ENCODE measurements around the gene ZFP36. TPM values are rescaled to one million over a fixed set of nuclear protein-coding genes. Genes with fewer than 3 reads are reported as not detected.

ZFP36 gene
- total RNA-seq, 1 donor from 2014 or later = 7.5 TPM

DNA sequence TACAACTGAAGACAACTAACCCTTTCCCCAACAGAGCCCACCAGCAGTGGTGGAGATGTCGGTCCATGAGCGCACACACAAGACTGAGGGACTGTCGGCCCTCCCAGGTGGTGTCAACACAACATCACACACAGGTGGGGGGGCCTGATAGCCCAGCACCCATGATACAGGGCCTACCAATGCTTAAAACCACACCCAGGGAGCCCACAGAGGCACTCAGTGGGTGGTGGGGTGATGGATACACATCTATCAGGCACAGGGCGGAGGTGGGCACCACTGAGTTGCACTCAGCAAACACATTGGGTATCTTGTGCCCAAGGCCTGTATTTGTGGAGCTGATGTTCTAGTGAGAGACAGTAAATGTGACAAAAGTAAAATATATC is 7.0 kb upstream of the ZFP36 start:
- H3K27me3 ChIP-seq (ENCODE audit: control insufficient read depth, insufficient read depth, low read length) = no peaks in the 10 kb centered on the region
- no peak for DNase-seq (ENCODE audit: low read depth)
- TF ChIP-seq, protein P1, sequence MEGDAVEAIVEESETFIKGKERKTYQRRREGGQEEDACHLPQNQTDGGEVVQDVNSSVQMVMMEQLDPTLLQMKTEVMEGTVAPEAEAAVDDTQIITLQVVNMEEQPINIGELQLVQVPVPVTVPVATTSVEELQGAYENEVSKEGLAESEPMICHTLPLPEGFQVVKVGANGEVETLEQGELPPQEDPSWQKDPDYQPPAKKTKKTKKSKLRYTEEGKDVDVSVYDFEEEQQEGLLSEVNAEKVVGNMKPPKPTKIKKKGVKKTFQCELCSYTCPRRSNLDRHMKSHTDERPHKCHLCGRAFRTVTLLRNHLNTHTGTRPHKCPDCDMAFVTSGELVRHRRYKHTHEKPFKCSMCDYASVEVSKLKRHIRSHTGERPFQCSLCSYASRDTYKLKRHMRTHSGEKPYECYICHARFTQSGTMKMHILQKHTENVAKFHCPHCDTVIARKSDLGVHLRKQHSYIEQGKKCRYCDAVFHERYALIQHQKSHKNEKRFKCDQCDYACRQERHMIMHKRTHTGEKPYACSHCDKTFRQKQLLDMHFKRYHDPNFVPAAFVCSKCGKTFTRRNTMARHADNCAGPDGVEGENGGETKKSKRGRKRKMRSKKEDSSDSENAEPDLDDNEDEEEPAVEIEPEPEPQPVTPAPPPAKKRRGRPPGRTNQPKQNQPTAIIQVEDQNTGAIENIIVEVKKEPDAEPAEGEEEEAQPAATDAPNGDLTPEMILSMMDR (IDR thresholded peaks at IDR 0.05; ENCODE audit: insufficient read depth, low read length, poor library complexity, severe bottlenecking) = no peak
- H3K36me3 ChIP-seq (ENCODE audit: control insufficient read depth, insufficient read depth, low read length) = no peaks in the 10 kb centered on the region
- H3K4me3 ChIP-seq (ENCODE audit: low read depth, low read length) = no peak overlapping the region

DNA sequence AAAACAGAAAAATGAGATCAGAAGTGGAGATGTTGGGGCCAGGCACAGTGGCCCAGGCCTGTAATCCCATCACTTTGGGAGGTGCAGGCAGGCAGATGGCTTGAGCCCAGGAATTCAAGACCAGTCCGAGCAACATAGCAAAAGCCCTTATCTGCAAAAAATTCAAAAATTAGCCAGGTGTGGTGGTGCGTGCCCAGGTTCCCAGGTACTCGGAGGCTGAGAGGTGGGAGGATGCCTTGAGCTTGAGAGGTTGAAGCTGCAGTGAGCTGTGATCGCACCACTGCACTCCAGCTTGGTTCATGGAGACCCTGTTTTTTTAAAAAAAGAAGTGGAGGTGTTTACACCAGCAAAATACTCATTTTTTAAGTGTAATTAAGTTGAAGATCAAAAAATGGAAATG is 6.6 kb upstream of the ZFP36 start:
- Histone ChIP-seq H3K27me3 (ENCODE audit: control insufficient read depth, insufficient read depth, low read length) (no peaks in the 10 kb centered on the region), H3K36me3 (ENCODE audit: control insufficient read depth, insufficient read depth, low read length) (no peaks in the 10 kb centered on the region), H3K4me3 (ENCODE audit: low read depth, low read length) (no peak overlapping the region)
- no peak for DNase-seq (ENCODE audit: low read depth)
- TF ChIP-seq, protein P1 (IDR thresholded peaks at IDR 0.05; ENCODE audit: insufficient read depth, low read length, poor library complexity, severe bottlenecking) = no peak

DNA sequence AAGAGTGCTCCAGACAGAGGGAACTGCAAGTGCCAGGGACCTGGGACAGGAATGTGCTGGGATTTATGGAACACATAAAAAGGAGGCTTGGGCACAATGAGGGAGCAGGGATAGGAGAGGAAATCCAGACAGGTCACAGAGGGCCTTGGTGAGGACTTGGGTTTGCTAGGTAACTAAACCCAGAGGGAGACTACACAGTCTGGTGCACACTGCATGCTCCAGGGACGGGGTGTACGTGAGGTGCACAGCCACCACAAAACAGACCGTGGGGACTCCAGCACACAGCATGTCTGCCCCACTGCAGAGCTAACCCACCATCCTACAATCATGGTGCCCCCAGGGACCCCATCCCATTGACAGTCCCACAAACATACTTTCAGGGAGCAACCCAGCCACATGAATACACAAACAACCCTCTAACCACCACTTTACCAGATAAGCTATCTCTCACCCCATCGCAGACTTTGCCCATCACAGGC is 5.5 kb upstream of the ZFP36 start:
- TF ChIP-seq, protein P1 (IDR thresholded peaks at IDR 0.05; ENCODE audit: insufficient read depth, low read length, poor library complexity, severe bottlenecking) = no peak
- no peaks in the 10 kb centered on the region for H3K27me3 ChIP-seq (ENCODE audit: control insufficient read depth, insufficient read depth, low read length)
- no peak for DNase-seq (ENCODE audit: low read depth)

DNA sequence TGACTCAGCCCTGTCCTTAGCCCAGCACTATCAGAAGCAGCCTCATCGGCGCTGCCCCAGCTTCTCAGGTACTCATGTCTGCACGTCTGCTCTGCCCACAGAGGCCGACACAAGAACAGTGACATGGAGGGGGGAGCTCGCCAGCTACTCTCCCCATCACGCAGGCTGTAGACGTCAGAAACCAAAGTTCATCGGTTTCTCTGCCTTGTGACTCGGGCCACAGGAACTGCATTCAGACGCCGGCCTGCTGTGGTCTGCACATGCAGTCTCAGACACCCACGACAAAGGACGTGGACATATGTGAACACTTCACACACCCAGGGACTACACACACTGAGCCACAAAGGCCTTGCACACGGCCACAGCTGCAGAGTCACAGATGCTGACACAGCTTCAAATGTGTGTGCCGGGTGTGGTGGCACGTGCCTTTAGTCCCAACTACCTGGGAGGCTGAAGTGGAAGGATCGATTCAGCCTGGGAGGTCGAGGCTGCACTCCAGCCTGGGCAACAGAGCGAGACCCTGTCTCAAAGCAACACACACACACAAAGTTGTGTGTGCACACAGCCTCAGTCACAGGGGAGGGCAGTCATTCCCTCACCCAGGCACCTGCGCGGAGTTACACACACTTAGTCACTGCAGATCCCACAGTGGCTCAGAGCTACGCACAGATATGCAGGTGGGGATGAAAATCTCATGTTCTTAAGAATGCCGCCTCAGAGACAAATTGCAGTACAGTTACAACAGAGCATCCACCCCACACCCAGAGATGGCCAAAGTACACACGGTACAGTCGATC is 4.9 kb upstream of the ZFP36 start:
- peak; percentile 81 for DNase-seq (ENCODE audit: low read depth)
- TF ChIP-seq, protein P1 (IDR thresholded peaks at IDR 0.05; ENCODE audit: insufficient read depth, low read length, poor library complexity, severe bottlenecking) = no peak
- no peak overlapping the region for H3K4me3 ChIP-seq (ENCODE audit: low read depth, low read length)

More for the DNA sequence above, 5.5 kb upstream of the ZFP36 start:
- H3K36me3 ChIP-seq (ENCODE audit: control insufficient read depth, insufficient read depth, low read length) = no peaks in the 10 kb centered on the region
- H3K4me3 ChIP-seq (ENCODE audit: low read depth, low read length) = no peak overlapping the region

DNA sequence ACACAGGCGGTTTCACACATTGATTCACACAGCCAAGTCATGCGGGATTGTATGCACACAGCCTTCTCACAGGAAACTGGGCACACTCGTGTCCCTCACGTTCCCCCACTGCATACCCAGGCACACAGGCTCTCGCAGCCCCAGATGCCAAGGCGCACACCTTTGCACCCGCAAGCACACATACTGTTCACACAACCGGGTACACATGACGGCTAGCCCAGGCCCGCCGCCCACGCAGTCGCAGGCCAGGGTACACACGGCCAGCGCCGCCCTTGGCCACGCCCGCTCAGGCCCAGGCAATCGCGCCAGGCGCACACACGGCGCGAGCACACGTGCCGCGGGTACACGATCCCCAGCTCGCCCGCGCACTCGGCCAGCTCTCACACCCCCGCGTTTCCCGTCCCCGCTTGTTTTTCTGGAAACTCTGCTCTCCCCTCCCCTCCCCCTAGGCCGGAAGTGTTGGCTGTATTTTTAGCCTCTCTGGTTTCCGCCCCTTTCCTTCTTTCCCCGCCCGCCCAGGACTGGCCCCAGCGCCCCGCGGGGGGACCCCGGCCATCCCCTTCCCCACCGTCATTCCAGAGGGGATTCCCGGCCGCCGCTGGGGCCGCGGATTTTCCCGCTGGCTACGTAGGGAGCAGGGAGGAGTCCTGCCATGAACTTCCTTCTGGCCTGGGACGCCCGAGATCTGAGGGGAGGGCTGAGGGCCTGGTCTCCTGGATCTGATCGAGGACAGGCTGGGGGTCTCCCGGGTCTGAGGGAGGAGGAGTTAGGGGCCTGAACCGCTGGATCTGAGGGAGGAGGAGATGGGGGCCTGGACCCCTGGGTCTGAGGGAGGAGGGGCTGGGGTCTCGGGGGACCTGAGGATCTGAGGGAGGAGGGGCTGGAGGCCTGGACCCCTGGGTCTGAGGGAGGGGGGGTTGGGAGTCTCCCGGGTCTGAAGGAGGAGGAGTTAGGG is 4.0 kb upstream of the ZFP36 start:
- no peak for DNase-seq (ENCODE audit: low read depth)
- H3K27me3 ChIP-seq (ENCODE audit: control insufficient read depth, insufficient read depth, low read length) = no peaks in the 10 kb centered on the region
- no peaks in the 10 kb centered on the region for H3K36me3 ChIP-seq (ENCODE audit: control insufficient read depth, insufficient read depth, low read length)
- TF ChIP-seq, protein P1 (IDR thresholded peaks at IDR 0.05; ENCODE audit: insufficient read depth, low read length, poor library complexity, severe bottlenecking) = no peak
- peak overlapping the region; percentile 15 for H3K4me3 ChIP-seq (ENCODE audit: low read depth, low read length)

More for the DNA sequence above, 4.9 kb upstream of the ZFP36 start:
- Histone ChIP-seq H3K36me3 (ENCODE audit: control insufficient read depth, insufficient read depth, low read length) (no peaks in the 10 kb centered on the region), H3K27me3 (ENCODE audit: control insufficient read depth, insufficient read depth, low read length) (no peaks in the 10 kb centered on the region)
